HCT116 (cell line): Measurements from ENCODE around the gene CELF4. TPM values are rescaled to one million over a fixed set of nuclear protein-coding genes. Genes with fewer than 3 reads are reported as not detected.

Experiments
- ATAC-seq: fragments of 200-7000 bp; cut with Tn5 transposase; 2 replicates; pipeline ENCODE4 v1.9.1; 2020; ENCODE audit warnings: mild to moderate bottlenecking, moderate library complexity
- BruUV-seq: library from RNA; stranded (reverse); fragments of 400-500 nt; replicated peaks from 2 replicates; lab custom pipeline; 2021; lab: Mats Ljungman, UMichigan
- CTCF ChIA-PET: fragments of 300-600 bp; sonication (Branson Sonifier 250); formaldehyde crosslinking; loops from one replicate; lab custom pipeline; 2021; ENCODE audit warnings: antibody characterized with exemption; lab: Charles Lee
- POLR2A ChIA-PET: fragments of 300-600, 350-600 bp; sonication (Branson Sonifier 250); formaldehyde crosslinking; loops from one replicate; lab custom pipeline; 2021; ENCODE audit warnings: antibody characterized with exemption; lab: Charles Lee
- RAD21 ChIA-PET, 2 experiments: fragments of 300-600 bp; sonication (Branson Sonifier 250); formaldehyde crosslinking; loops; one replicate each; lab custom pipeline; 2023; ENCODE audit warnings: low total read pairs in 2 of 2; ENCODE audit not compliant: uncharacterized antibody in 2 of 2, unreplicated experiment in 2 of 2, low non-redundant PET in 1 of 2; lab: Charles Lee
- DNase-seq: peaks from one replicate; pipeline ENCODE4 v3.0.0-alpha.2; 2010; ENCODE audit warnings: low read depth, low spot score
- H2AFZ ChIP-seq: fragments of 200-600 bp; shearing (Covaris generic), sonication (generic); 2 replicates; pipeline ENCODE4 v1.6.1; 2017; ENCODE audit warnings: low read depth, mixed run types, mixed read lengths, antibody characterized with exemption, low read length; ENCODE audit not compliant: poor library complexity, severe bottlenecking
- H3K27ac ChIP-seq: 2 replicates; pipeline ENCODE4 v1.5.1; 2012; ENCODE audit warnings: low read depth, low read length
- H3K27me3 ChIP-seq: fragments of 200-600 bp; sonication (generic); 2 replicates; pipeline ENCODE4 v1.6.1; 2016; ENCODE audit warnings: mixed run types, low read length, mixed read lengths; ENCODE audit not compliant: insufficient read depth
- H3K36me3 ChIP-seq, 2 experiments: fragments of 200-500 bp in 1 of 2; fragments of 200-600 bp in 1 of 2; sonication (Bioruptor generic) in 1 of 2; sonication (generic) in 1 of 2; 2 replicates each; pipeline versions ENCODE4 v1.5.1 to v1.6.1; 2014 to 2016; ENCODE audit warnings: low read length in 2 of 2, inconsistent platforms in 1 of 2, mixed read lengths in 1 of 2, mixed run types in 1 of 2; ENCODE audit not compliant: insufficient read depth in 2 of 2, control insufficient read depth in 1 of 2
- H3K4me1 ChIP-seq, 2 experiments: fragments of 200-600 bp in 1 of 2; sonication (generic) in 1 of 2; 2 replicates each; pipeline versions ENCODE4 v1.5.1 to v1.6.1; 2012 to 2017; ENCODE audit warnings: low read length in 2 of 2, inconsistent platforms in 1 of 2, mild to moderate bottlenecking in 1 of 2, mixed read lengths in 1 of 2, mixed run types in 1 of 2, moderate library complexity in 1 of 2; ENCODE audit not compliant: insufficient read depth in 2 of 2, control insufficient read depth in 1 of 2
- H3K4me2 ChIP-seq: fragments of 200-600 bp; sonication (generic); 2 replicates; pipeline ENCODE4 v1.6.1; 2017; ENCODE audit warnings: mixed run types, low read length, mixed read lengths
- H3K4me3 ChIP-seq, 2 experiments: fragments of 200-600 bp in 1 of 2; sonication (generic) in 1 of 2; replicated peaks in 1 of 2; 2 replicates each; pipeline ENCODE4 v1.5.1; 2011 to 2016; ENCODE audit warnings: low read length in 2 of 2, control low read depth in 1 of 2, low read depth in 1 of 2, mild to moderate bottlenecking in 1 of 2, mixed read lengths in 1 of 2, mixed run types in 1 of 2
- H3K79me2 ChIP-seq: fragments of 200-600 bp; sonication (generic); 2 replicates; pipeline ENCODE4 v1.6.1; 2017; ENCODE audit warnings: mild to moderate bottlenecking, mixed run types, low read length, moderate library complexity, mixed read lengths; ENCODE audit not compliant: insufficient read depth
- H3K9ac ChIP-seq: fragments of 200-600 bp; sonication (generic); 2 replicates; pipeline ENCODE4 v1.6.1; 2016; ENCODE audit warnings: low read length, mixed read lengths
- H3K9me2 ChIP-seq: fragments of 200-600 bp; sonication (generic), shearing (Covaris generic); 2 replicates; pipeline ENCODE4 v1.6.1; 2017; ENCODE audit warnings: mixed run types, mild to moderate bottlenecking, moderate library complexity; ENCODE audit not compliant: insufficient read depth
- H3K9me3 ChIP-seq, 2 experiments: fragments of 200-500 bp in 1 of 2; fragments of 200-600 bp in 1 of 2; sonication (Bioruptor generic) in 1 of 2; sonication (generic) in 1 of 2; 2 replicates each; pipeline ENCODE4 v1.6.1; 2014 to 2017; ENCODE audit warnings: low read length in 2 of 2, mixed read lengths in 2 of 2, inconsistent platforms in 1 of 2, low read depth in 1 of 2, mild to moderate bottlenecking in 1 of 2, mixed run types in 1 of 2, moderate library complexity in 1 of 2; ENCODE audit not compliant: control insufficient read depth in 1 of 2, insufficient read depth in 1 of 2
- H4K20me1 ChIP-seq: fragments of 200-600 bp; sonication (generic), shearing (Covaris generic); 2 replicates; pipeline ENCODE4 v1.6.1; 2017; ENCODE audit warnings: mixed run types, mild to moderate bottlenecking, moderate library complexity; ENCODE audit not compliant: insufficient read depth
- CBX3 ChIP-seq: IDR thresholded peaks from 2 replicates; pipeline ENCODE4 v1.6.1; 2012; ENCODE audit warnings: low read depth
- CTCF ChIP-seq, 3 experiments: fragments of 200-600 bp in 1 of 3; sonication (generic) in 1 of 3; IDR thresholded peaks in 2 of 3; conservative IDR thresholded peaks in 1 of 3; 2 replicates each; pipeline ENCODE4 v1.5.1; 2012 to 2017; ENCODE audit warnings: low read depth in 2 of 3, low read length in 2 of 3, antibody characterized with exemption in 1 of 3, borderline replicate concordance in 1 of 3, control low read depth in 1 of 3, mild to moderate bottlenecking in 1 of 3, mixed read lengths in 1 of 3, mixed run types in 1 of 3, moderate library complexity in 1 of 3; ENCODE audit not compliant: insufficient read depth in 1 of 3
- EGR1 ChIP-seq: IDR thresholded peaks from 2 replicates; pipeline ENCODE4 v1.6.1; 2012; ENCODE audit warnings: low read depth
- ELF1 ChIP-seq: IDR thresholded peaks from 2 replicates; pipeline ENCODE4 v1.6.1; 2012; ENCODE audit warnings: low read depth, borderline replicate concordance
- FOSL1 ChIP-seq: IDR thresholded peaks from 2 replicates; pipeline ENCODE4 v1.6.1; 2012; ENCODE audit warnings: low read depth
- MAX ChIP-seq: IDR thresholded peaks from 2 replicates; pipeline ENCODE4 v1.6.1; 2012
- POLR2A ChIP-seq: IDR thresholded peaks from 2 replicates; pipeline ENCODE4 v1.7.0; 2011; ENCODE audit warnings: borderline replicate concordance; ENCODE audit not compliant: insufficient read depth, insufficient read length; ENCODE audit errors: extremely low read depth
- RAD21 ChIP-seq: IDR thresholded peaks from 2 replicates; pipeline ENCODE4 v1.6.1; 2012; ENCODE audit warnings: low read depth, mild to moderate bottlenecking
- SP1 ChIP-seq: IDR thresholded peaks from 2 replicates; pipeline ENCODE4 v1.6.1; 2012; ENCODE audit warnings: low read depth
- SRF ChIP-seq: IDR thresholded peaks from 2 replicates; pipeline ENCODE4 v1.6.1; 2012; ENCODE audit warnings: low read depth
- YY1 ChIP-seq: IDR thresholded peaks from 2 replicates; pipeline ENCODE4 v1.6.1; 2011; ENCODE audit warnings: low read length, low read depth, moderate library complexity, mild to moderate bottlenecking; ENCODE audit not compliant: insufficient replicate concordance; ENCODE audit errors: extremely low read depth
- ZFX ChIP-seq: fragments of 450-650 bp; IDR thresholded peaks from 2 replicates; pipeline ENCODE4 v1.6.1; 2017
- intact Hi-C: fragments of 100-400 bp; cut with micrococcal nuclease; formaldehyde crosslinking; loops from 2 replicates; pipeline ENCODE4 v1.10.0; 2022
- total RNA-seq: library from RNA; stranded (reverse); gene quantifications from one replicate; pipeline ENCODE4 v1.2.1, GENCODE V29; 2021; ENCODE audit not compliant: unreplicated experiment
- TF ChIP-seq, protein P1 (sequence below): IDR thresholded peaks from 2 replicates; pipeline ENCODE4 v1.6.1; 2011; ENCODE audit warnings: mild to moderate bottlenecking, low read length, moderate library complexity; ENCODE audit not compliant: insufficient replicate concordance; ENCODE audit errors: extremely low read depth
- TF ChIP-seq, protein P2 (sequence below): IDR thresholded peaks from 2 replicates; pipeline ENCODE4 v1.6.1; 2012
- TF ChIP-seq, protein P3 (sequence below): IDR thresholded peaks from 2 replicates; pipeline ENCODE4 v1.6.1; 2012; ENCODE audit warnings: low read depth

CELF4 gene
- total RNA-seq, 1 experiment from 2014 or later: not detected

DNA sequence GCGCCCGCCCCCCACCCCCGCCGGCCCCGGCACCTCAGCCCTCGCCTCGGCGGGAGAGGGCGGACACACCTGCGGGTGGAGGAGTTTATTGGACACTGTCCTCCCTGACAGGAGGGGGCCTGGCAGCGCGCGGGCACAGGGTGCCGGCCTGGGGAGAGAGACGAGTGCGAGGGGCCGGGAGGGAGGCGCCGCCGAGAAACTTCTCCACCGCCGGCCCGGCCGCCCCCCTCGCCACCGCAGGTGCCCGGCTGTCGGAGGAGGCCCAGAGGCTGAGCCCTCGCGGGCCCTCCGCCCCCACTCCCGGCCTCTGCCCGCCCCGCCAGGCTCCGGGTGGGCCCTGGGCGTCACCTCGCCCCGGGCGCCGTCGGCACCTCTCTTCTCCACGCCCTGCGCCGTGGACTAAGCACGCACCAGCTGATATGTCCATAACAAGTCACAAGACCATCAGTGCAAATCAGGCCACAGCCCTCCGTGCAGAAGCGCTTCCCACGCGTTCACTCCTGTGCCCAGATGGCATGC lies 311.3 kb downstream of the CELF4 start:
- DNase-seq: no peak
- TF ChIP-seq CBX3: no peak
- no peak for TF ChIP-seq EGR1
- TF ChIP-seq CTCF (IDR thresholded peaks at IDR 0.05 in 2 of 3, conservative IDR thresholded peaks at IDR 0.05 in 1 of 3; ENCODE audit: borderline replicate concordance in 1 of 3, insufficient read depth in 1 of 3, low read depth in 2 of 3, low read length in 2 of 3): no peak
- TF ChIP-seq ZFX: no peak
- TF ChIP-seq, protein P1, sequence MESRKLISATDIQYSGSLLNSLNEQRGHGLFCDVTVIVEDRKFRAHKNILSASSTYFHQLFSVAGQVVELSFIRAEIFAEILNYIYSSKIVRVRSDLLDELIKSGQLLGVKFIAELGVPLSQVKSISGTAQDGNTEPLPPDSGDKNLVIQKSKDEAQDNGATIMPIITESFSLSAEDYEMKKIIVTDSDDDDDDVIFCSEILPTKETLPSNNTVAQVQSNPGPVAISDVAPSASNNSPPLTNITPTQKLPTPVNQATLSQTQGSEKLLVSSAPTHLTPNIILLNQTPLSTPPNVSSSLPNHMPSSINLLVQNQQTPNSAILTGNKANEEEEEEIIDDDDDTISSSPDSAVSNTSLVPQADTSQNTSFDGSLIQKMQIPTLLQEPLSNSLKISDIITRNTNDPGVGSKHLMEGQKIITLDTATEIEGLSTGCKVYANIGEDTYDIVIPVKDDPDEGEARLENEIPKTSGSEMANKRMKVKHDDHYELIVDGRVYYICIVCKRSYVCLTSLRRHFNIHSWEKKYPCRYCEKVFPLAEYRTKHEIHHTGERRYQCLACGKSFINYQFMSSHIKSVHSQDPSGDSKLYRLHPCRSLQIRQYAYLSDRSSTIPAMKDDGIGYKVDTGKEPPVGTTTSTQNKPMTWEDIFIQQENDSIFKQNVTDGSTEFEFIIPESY: no peak
- no peak for TF ChIP-seq RAD21
- TF ChIP-seq YY1: no peak
- TF ChIP-seq, protein P2, sequence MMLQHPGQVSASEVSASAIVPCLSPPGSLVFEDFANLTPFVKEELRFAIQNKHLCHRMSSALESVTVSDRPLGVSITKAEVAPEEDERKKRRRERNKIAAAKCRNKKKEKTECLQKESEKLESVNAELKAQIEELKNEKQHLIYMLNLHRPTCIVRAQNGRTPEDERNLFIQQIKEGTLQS: no peak
- no peak for TF ChIP-seq SRF
- no peak for TF ChIP-seq POLR2A
- no peak for TF ChIP-seq FOSL1
- no peak for TF ChIP-seq ELF1
- no peak for TF ChIP-seq SP1
- TF ChIP-seq MAX: no peak
- TF ChIP-seq, protein P3, sequence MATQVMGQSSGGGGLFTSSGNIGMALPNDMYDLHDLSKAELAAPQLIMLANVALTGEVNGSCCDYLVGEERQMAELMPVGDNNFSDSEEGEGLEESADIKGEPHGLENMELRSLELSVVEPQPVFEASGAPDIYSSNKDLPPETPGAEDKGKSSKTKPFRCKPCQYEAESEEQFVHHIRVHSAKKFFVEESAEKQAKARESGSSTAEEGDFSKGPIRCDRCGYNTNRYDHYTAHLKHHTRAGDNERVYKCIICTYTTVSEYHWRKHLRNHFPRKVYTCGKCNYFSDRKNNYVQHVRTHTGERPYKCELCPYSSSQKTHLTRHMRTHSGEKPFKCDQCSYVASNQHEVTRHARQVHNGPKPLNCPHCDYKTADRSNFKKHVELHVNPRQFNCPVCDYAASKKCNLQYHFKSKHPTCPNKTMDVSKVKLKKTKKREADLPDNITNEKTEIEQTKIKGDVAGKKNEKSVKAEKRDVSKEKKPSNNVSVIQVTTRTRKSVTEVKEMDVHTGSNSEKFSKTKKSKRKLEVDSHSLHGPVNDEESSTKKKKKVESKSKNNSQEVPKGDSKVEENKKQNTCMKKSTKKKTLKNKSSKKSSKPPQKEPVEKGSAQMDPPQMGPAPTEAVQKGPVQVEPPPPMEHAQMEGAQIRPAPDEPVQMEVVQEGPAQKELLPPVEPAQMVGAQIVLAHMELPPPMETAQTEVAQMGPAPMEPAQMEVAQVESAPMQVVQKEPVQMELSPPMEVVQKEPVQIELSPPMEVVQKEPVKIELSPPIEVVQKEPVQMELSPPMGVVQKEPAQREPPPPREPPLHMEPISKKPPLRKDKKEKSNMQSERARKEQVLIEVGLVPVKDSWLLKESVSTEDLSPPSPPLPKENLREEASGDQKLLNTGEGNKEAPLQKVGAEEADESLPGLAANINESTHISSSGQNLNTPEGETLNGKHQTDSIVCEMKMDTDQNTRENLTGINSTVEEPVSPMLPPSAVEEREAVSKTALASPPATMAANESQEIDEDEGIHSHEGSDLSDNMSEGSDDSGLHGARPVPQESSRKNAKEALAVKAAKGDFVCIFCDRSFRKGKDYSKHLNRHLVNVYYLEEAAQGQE: no peak
- BruUV-seq: no TSS peak
- ChIA-PET CTCF (no interaction called here), POLR2A (no interaction called here), RAD21 (no interaction called here)
- H3K4me2 ChIP-seq: no peak overlapping the region
- H3K4me1 ChIP-seq: no peaks in the 10 kb centered on the region; a peak in 1 of 4 replicates
- peaks cover 18% of the 10 kb centered on the region for H3K27me3 ChIP-seq
- H3K9me2 ChIP-seq: no peaks in the 10 kb centered on the region
- no peaks in the 10 kb centered on the region for H3K79me2 ChIP-seq
- H3K9ac ChIP-seq: no peak overlapping the region
- no peak for ATAC-seq
- H3K36me3 ChIP-seq: no peaks in the 10 kb centered on the region
- no peak overlapping the region for H3K27ac ChIP-seq
- H3K4me3 ChIP-seq: no peak overlapping the region
- H4K20me1 ChIP-seq: no peaks in the 10 kb centered on the region
- no peaks in the 10 kb centered on the region for H3K9me3 ChIP-seq
- intact Hi-C loops: no loop called here
- no peak overlapping the region for H2AFZ ChIP-seq
